Measurements from ENCODE around the gene IFITM1.

IFITM1 gene

GRCh38 chr11:278001-278951 is 35.6 kb upstream of the IFITM1 start, which contains the start of gene NLRP6:
TSS of gene NLRP6 (plus strand) at chr11:278407. CDS start at chr11:278570, 163 bp downstream.
- Histone ChIP-seq H3K9ac (ENCODE audit: low read length) (no peak within 1 kb of the TSS), H3K27ac (ENCODE audit: low read length) (no peak within 1 kb of the TSS), H3K36me3 (ENCODE audit: control insufficient read depth, low read depth, low read length) (no peaks in the 10 kb centered on the region), H3K27me3 (ENCODE audit: control insufficient read depth, insufficient read depth, low read length) (peaks cover 32% of the 10 kb centered on the region), H3K9me3 (ENCODE audit: control insufficient read depth, low read depth, low read length) (no peaks in the 10 kb centered on the region), H3K4me1 (ENCODE audit: control insufficient read depth, low read depth, low read length) (peaks cover 5% of the 10 kb centered on the region), H3K4me3 (ENCODE audit: low read length) (no peak within 1 kb of the TSS)

- peaks cover 5% of the 10 kb centered on the region for H3K4me1 ChIP-seq (ENCODE audit: control insufficient read depth, low read depth, low read length)
- peaks cover 32% of the 10 kb centered on the region for H3K27me3 ChIP-seq (ENCODE audit: control insufficient read depth, insufficient read depth, low read length)
- H3K9me3 ChIP-seq (ENCODE audit: control insufficient read depth, low read depth, low read length), result no peaks in the 10 kb centered on the region
- H3K27ac ChIP-seq (ENCODE audit: low read length), result no peak overlapping the region
- H3K36me3 ChIP-seq (ENCODE audit: control insufficient read depth, low read depth, low read length), result no peaks in the 10 kb centered on the region
- no peak overlapping the region for H3K9ac ChIP-seq (ENCODE audit: low read length)
- no peak overlapping the region for H3K4me3 ChIP-seq (ENCODE audit: low read length)
Measured at GRCh38 chr11:279040-279965, 34.5 kb upstream of the IFITM1 start.

DNA sequence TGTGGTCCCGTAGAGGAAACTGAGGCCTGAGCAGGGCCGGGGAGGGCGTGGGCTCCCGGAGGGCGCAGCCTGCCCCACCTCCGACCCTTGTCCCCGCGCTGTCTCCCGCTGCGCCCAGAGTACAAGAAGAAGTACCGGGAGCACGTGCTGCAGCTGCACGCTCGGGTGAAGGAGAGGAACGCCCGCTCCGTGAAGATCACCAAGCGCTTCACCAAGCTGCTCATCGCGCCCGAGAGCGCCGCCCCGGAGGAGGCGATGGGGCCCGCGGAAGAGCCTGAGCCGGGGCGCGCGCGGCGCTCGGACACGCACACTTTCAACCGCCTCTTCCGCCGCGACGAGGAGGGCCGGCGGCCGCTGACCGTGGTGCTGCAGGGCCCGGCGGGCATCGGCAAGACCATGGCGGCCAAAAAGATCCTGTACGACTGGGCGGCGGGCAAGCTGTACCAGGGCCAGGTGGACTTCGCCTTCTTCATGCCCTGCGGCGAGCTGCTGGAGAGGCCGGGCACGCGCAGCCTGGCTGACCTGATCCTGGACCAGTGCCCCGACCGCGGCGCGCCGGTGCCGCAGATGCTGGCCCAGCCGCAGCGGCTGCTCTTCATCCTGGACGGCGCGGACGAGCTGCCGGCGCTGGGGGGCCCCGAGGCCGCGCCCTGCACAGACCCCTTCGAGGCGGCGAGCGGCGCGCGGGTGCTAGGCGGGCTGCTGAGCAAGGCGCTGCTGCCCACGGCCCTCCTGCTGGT is 33.7 kb upstream of the IFITM1 start:
- no peak overlapping the region for H3K4me3 ChIP-seq (ENCODE audit: low read length)

DNA sequence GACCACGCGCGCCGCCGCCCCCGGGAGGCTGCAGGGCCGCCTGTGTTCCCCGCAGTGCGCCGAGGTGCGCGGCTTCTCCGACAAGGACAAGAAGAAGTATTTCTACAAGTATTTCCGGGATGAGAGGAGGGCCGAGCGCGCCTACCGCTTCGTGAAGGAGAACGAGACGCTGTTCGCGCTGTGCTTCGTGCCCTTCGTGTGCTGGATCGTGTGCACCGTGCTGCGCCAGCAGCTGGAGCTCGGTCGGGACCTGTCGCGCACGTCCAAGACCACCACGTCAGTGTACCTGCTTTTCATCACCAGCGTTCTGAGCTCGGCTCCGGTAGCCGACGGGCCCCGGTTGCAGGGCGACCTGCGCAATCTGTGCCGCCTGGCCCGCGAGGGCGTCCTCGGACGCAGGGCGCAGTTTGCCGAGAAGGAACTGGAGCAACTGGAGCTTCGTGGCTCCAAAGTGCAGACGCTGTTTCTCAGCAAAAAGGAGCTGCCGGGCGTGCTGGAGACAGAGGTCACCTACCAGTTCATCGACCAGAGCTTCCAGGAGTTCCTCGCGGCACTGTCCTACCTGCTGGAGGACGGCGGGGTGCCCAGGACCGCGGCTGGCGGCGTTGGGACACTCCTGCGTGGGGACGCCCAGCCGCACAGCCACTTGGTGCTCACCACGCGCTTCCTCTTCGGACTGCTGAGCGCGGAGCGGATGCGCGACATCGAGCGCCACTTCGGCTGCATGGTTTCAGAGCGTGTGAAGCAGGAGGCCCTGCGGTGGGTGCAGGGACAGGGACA is 32.9 kb upstream of the IFITM1 start:
- Histone ChIP-seq H3K36me3 (ENCODE audit: control insufficient read depth, low read depth, low read length) (no peaks in the 10 kb centered on the region), H3K9me3 (ENCODE audit: control insufficient read depth, low read depth, low read length) (no peaks in the 10 kb centered on the region), H3K27ac (ENCODE audit: low read length) (no peak overlapping the region), H3K9ac (ENCODE audit: low read length) (no peak overlapping the region), H3K4me1 (ENCODE audit: control insufficient read depth, low read depth, low read length) (no peaks in the 10 kb centered on the region), H3K4me3 (ENCODE audit: low read length) (no peak overlapping the region), H3K27me3 (ENCODE audit: control insufficient read depth, insufficient read depth, low read length) (peaks cover 32% of the 10 kb centered on the region)

More for the DNA sequence above, 33.7 kb upstream of the IFITM1 start:
- Histone ChIP-seq H3K9me3 (ENCODE audit: control insufficient read depth, low read depth, low read length) (no peaks in the 10 kb centered on the region), H3K9ac (ENCODE audit: low read length) (no peak overlapping the region), H3K27ac (ENCODE audit: low read length) (no peak overlapping the region), H3K27me3 (ENCODE audit: control insufficient read depth, insufficient read depth, low read length) (peaks cover 32% of the 10 kb centered on the region), H3K36me3 (ENCODE audit: control insufficient read depth, low read depth, low read length) (no peaks in the 10 kb centered on the region), H3K4me1 (ENCODE audit: control insufficient read depth, low read depth, low read length) (peaks cover 4% of the 10 kb centered on the region)

GRCh38 chr11:281486-282161 is 32.2 kb upstream of the IFITM1 start:
- H3K27ac ChIP-seq (ENCODE audit: low read length), result no peak overlapping the region
- H3K36me3 ChIP-seq (ENCODE audit: control insufficient read depth, low read depth, low read length), result no peaks in the 10 kb centered on the region
- no peaks in the 10 kb centered on the region for H3K9me3 ChIP-seq (ENCODE audit: control insufficient read depth, low read depth, low read length)
- no peak overlapping the region for H3K9ac ChIP-seq (ENCODE audit: low read length)
- no peak overlapping the region for H3K4me3 ChIP-seq (ENCODE audit: low read length)
- peaks cover 32% of the 10 kb centered on the region for H3K27me3 ChIP-seq (ENCODE audit: control insufficient read depth, insufficient read depth, low read length)
- no peaks in the 10 kb centered on the region for H3K4me1 ChIP-seq (ENCODE audit: control insufficient read depth, low read depth, low read length)

- Histone ChIP-seq H3K9ac (ENCODE audit: low read length) (no peak overlapping the region), H3K27me3 (ENCODE audit: control insufficient read depth, insufficient read depth, low read length) (peaks cover 35% of the 10 kb centered on the region), H3K36me3 (ENCODE audit: control insufficient read depth, low read depth, low read length) (no peaks in the 10 kb centered on the region), H3K27ac (ENCODE audit: low read length) (no peak overlapping the region), H3K4me1 (ENCODE audit: control insufficient read depth, low read depth, low read length) (no peaks in the 10 kb centered on the region), H3K4me3 (ENCODE audit: low read length) (no peak overlapping the region), H3K9me3 (ENCODE audit: control insufficient read depth, low read depth, low read length) (no peaks in the 10 kb centered on the region)
Measured at GRCh38 chr11:282171-282570, 31.7 kb upstream of the IFITM1 start.

DNA sequence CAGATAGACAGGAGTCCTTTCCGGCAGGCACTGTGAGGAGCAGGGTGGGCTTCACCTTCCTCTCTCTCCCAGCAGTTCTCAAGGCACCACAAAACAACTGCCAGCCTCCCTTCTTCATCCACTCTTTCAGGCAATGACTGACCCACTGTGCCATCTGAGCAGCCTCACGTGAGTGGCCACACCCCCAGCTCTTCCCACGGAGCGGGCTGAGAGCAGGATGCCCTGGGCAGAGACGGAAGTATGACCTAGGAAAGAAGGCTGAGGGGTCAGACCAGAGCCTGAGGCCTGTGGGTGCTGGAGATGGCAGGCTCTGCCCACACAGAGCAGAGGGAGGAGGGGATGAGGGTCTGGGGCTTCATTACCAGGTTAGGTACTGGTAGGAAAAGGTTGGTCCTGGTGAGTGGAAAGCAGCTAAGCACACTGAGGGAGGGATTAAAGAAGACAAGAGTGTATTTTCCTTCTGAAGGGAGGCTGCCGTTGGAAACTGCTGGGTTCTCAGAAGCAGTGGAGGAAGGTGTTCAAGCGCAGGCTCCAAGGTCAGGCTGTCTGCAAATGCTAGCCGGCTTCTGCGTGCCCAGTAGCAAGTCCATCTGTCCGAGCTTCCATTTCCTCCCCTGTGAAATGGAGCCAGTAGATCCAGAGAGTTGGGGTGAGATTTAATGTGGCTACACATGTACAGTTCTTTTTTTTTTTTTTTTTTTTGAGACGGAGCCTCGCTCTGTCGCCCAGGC is 31.0 kb upstream of the IFITM1 start:
- H3K27me3 ChIP-seq (ENCODE audit: control insufficient read depth, insufficient read depth, low read length), result peaks cover 41% of the 10 kb centered on the region
- no peak overlapping the region for H3K27ac ChIP-seq (ENCODE audit: low read length)
- H3K4me1 ChIP-seq (ENCODE audit: control insufficient read depth, low read depth, low read length), result no peaks in the 10 kb centered on the region
- no peak overlapping the region for H3K4me3 ChIP-seq (ENCODE audit: low read length)
- no peaks in the 10 kb centered on the region for H3K9me3 ChIP-seq (ENCODE audit: control insufficient read depth, low read depth, low read length)
- H3K36me3 ChIP-seq (ENCODE audit: control insufficient read depth, low read depth, low read length), result no peaks in the 10 kb centered on the region
- H3K9ac ChIP-seq (ENCODE audit: low read length), result no peak overlapping the region

GRCh38 chr11:283405-284104 is 30.3 kb upstream of the IFITM1 start:
- Histone ChIP-seq H3K4me1 (ENCODE audit: control insufficient read depth, low read depth, low read length) (peaks cover 5% of the 10 kb centered on the region), H3K4me3 (ENCODE audit: low read length) (no peak overlapping the region), H3K27ac (ENCODE audit: low read length) (no peak overlapping the region), H3K36me3 (ENCODE audit: control insufficient read depth, low read depth, low read length) (no peaks in the 10 kb centered on the region), H3K9ac (ENCODE audit: low read length) (no peak overlapping the region), H3K9me3 (ENCODE audit: control insufficient read depth, low read depth, low read length) (no peaks in the 10 kb centered on the region), H3K27me3 (ENCODE audit: control insufficient read depth, insufficient read depth, low read length) (peaks cover 49% of the 10 kb centered on the region)

- H3K36me3 ChIP-seq (ENCODE audit: control insufficient read depth, low read depth, low read length), result no peaks in the 10 kb centered on the region
- peaks cover 49% of the 10 kb centered on the region for H3K27me3 ChIP-seq (ENCODE audit: control insufficient read depth, insufficient read depth, low read length)
- H3K9me3 ChIP-seq (ENCODE audit: control insufficient read depth, low read depth, low read length), result no peaks in the 10 kb centered on the region
- H3K9ac ChIP-seq (ENCODE audit: low read length), result no peak overlapping the region
- H3K27ac ChIP-seq (ENCODE audit: low read length), result no peak overlapping the region
- H3K4me1 ChIP-seq (ENCODE audit: control insufficient read depth, low read depth, low read length), result peaks cover 5% of the 10 kb centered on the region
- no peak overlapping the region for H3K4me3 ChIP-seq (ENCODE audit: low read length)
Measured at GRCh38 chr11:284105-285020, 29.5 kb upstream of the IFITM1 start.

Measured in iPS-18a (cell line).